ENCODE results near the gene NSMCE1. TPM values are rescaled to one million over a fixed set of nuclear protein-coding genes. Genes with fewer than 3 reads are reported as not detected.

Gene NSMCE1
- total and polyA plus RNA-seq, 2 donors (not counting 1 experiment from before 2014, with no cell fraction given) = 29.0 to 61.9 TPM

GRCh38 chr16:27205423-27206065 lies 63.0 kb downstream of the NSMCE1 start:
- H3K27me3 ChIP-seq (replicated peaks in 1 of 4; ENCODE audit: control extremely low read depth in 1 of 4, control insufficient read depth in 3 of 4, insufficient read depth in 4 of 4, low read length in 3 of 4) = no peaks in the 10 kb centered on the region
- Mint-ChIP-seq H3K27me3 (no peaks in the 10 kb centered on the region), H3K27ac (peak overlapping the region; percentile 61), H3K9me3 (ENCODE audit: insufficient read depth) (no peaks in the 10 kb centered on the region), H3K4me3 (peak overlapping the region; percentile 26), H3K4me1 (peaks cover 47% of the 10 kb centered on the region)
- H2AFZ ChIP-seq (ENCODE audit: insufficient read depth, low read depth, low read length, poor library complexity, severe bottlenecking) = no peak overlapping the region
- H3K27ac ChIP-seq (ENCODE audit: low read length in 2 of 2) = peak overlapping the region; percentile 22 to 58
- POLR2A ChIA-PET = interaction anchor here (0.8 to 2.4 kb wide), 2 partner anchors 26 to 29 kb away, joined by 3 to 24 read pairs; no protein-coding TSS in a partner anchor
- no peak for ATAC-seq (ENCODE audit: low read depth)
- CTCF ChIA-PET = interaction anchor here (1.0 to 3.2 kb wide), 5 partner anchors 17 to 29 kb away, joined by 3 to 19 read pairs (median 5); no protein-coding TSS in a partner anchor
- H4K20me1 ChIP-seq (ENCODE audit: control insufficient read depth, insufficient read depth, low read length, poor library complexity, severe bottlenecking) = no peaks in the 10 kb centered on the region
- 47% methylated on average over 9 of the region's 10 CpGs for WGBS (ENCODE audit: insufficient coverage)
- H3K79me2 ChIP-seq (ENCODE audit: control insufficient read depth, insufficient read depth, low read length) = peaks cover 46% of the 10 kb centered on the region
- H3K9me3 ChIP-seq (ENCODE audit: control extremely low read depth in 1 of 3, control insufficient read depth in 2 of 3, insufficient read depth in 1 of 3, low read length in 2 of 3) = peaks cover 0 to 3% (median 0%) of the 10 kb centered on the region in 3 donors
- no peak overlapping the region for H3K9ac ChIP-seq (ENCODE audit: low read length)
- TF ChIP-seq CTCF (IDR thresholded peaks at IDR 0.05) (no peak), EZH2 (IDR thresholded peaks at IDR 0.05; ENCODE audit: borderline replicate concordance, insufficient read depth, low read depth, low read length, poor library complexity, severe bottlenecking) (no peak)
- DNase-seq = no peak
- peaks cover 0 to 11% of the 10 kb centered on the region in 2 experiments for H3K36me3 ChIP-seq (replicated peaks in 1 of 2; ENCODE audit: control extremely low read depth in 1 of 2, control insufficient read depth in 1 of 2, extremely low read depth in 1 of 2, insufficient read depth in 2 of 2, low read length in 1 of 2)
- intact Hi-C loops (cut with micrococcal nuclease) = no loop called here
- peaks cover 33 to 45% of the 10 kb centered on the region in 2 donors for H3K4me1 ChIP-seq (ENCODE audit: control insufficient read depth in 2 of 2, insufficient read depth in 2 of 2, low read length in 2 of 2)
- no peak overlapping the region for H3K4me3 ChIP-seq (ENCODE audit: control extremely low read depth in 1 of 5, extremely low read depth in 1 of 5, insufficient read depth in 1 of 5, low read depth in 2 of 5, low read length in 4 of 5)
- H3K4me2 ChIP-seq (replicated peaks; ENCODE audit: low read depth, low read length, poor library complexity, severe bottlenecking) = peak overlapping the region; percentile 94

Data from B cell (primary cell).